ENCODE measurements around the gene FOXP1.
A peak's percentile ranks its signal among the peaks of the same experiment; 100 is the strongest.

Gene FOXP1

GRCh38 chr3:71302604-71303003 is 280.9 kb downstream of the FOXP1 start:
- H3K27me3 Mint-ChIP-seq (ENCODE audit: low read depth), result no peaks in the 10 kb centered on the region

GRCh38 chr3:71300951-71301393 is 282.6 kb downstream of the FOXP1 start:
- no peaks in the 10 kb centered on the region for H3K9me3 Mint-ChIP-seq
- peaks cover 16% of the 10 kb centered on the region for H3K36me3 Mint-ChIP-seq (ENCODE audit: low read depth)
- peaks cover 35% of the 10 kb centered on the region for H3K4me1 Mint-ChIP-seq
- H3K27ac Mint-ChIP-seq, result no peak overlapping the region
- no peak for TF ChIP-seq CTCF (IDR thresholded peaks at IDR 0.05; ENCODE audit: unreplicated experiment in 3 of 3)
- H3K27me3 Mint-ChIP-seq (ENCODE audit: low read depth), result no peaks in the 10 kb centered on the region
- no peak overlapping the region for H3K4me3 Mint-ChIP-seq

More at GRCh38 chr3:71302604-71303003, 280.9 kb downstream of the FOXP1 start:
- no peaks in the 10 kb centered on the region for H3K9me3 Mint-ChIP-seq
- no peak for TF ChIP-seq CTCF (IDR thresholded peaks at IDR 0.05; ENCODE audit: unreplicated experiment in 3 of 3)
- no peak overlapping the region for H3K27ac Mint-ChIP-seq
- peaks cover 3% of the 10 kb centered on the region for H3K36me3 Mint-ChIP-seq (ENCODE audit: low read depth)
- peaks cover 43% of the 10 kb centered on the region for H3K4me1 Mint-ChIP-seq
- peak overlapping the region in 1 of 3 experiments; percentile 12 for H3K4me3 Mint-ChIP-seq

- no peak for TF ChIP-seq CTCF (IDR thresholded peaks at IDR 0.05; ENCODE audit: unreplicated experiment in 3 of 3)
- Mint-ChIP-seq H3K27ac (no peak overlapping the region), H3K4me3 (no peak overlapping the region), H3K36me3 (ENCODE audit: low read depth) (peaks cover 26% of the 10 kb centered on the region), H3K4me1 (peaks cover 17% of the 10 kb centered on the region), H3K27me3 (ENCODE audit: low read depth) (no peaks in the 10 kb centered on the region), H3K9me3 (no peaks in the 10 kb centered on the region)
These were observed 284.4 kb downstream of the FOXP1 start for GRCh38 chr3:71299160-71299559.

GRCh38 chr3:71294919-71295318 is 288.6 kb downstream of the FOXP1 start:
- Mint-ChIP-seq H3K27ac (no peak overlapping the region), H3K36me3 (ENCODE audit: low read depth) (peaks cover 26% of the 10 kb centered on the region), H3K27me3 (ENCODE audit: low read depth) (no peaks in the 10 kb centered on the region), H3K4me3 (no peak overlapping the region), H3K4me1 (peaks cover 3% of the 10 kb centered on the region), H3K9me3 (no peaks in the 10 kb centered on the region)
- no peak for TF ChIP-seq CTCF (IDR thresholded peaks at IDR 0.05; ENCODE audit: unreplicated experiment in 3 of 3)

- no peak overlapping the region for H3K4me3 Mint-ChIP-seq
- peaks cover 6% of the 10 kb centered on the region for H3K36me3 Mint-ChIP-seq (ENCODE audit: low read depth)
- no peaks in the 10 kb centered on the region for H3K4me1 Mint-ChIP-seq
- no peaks in the 10 kb centered on the region for H3K9me3 Mint-ChIP-seq
- H3K27me3 Mint-ChIP-seq (ENCODE audit: low read depth), result no peaks in the 10 kb centered on the region
- no peak overlapping the region for H3K27ac Mint-ChIP-seq
- TF ChIP-seq CTCF (IDR thresholded peaks at IDR 0.05; ENCODE audit: unreplicated experiment in 3 of 3), result no peak
These were observed 293.2 kb downstream of the FOXP1 start for GRCh38 chr3:71290301-71290700.

- Mint-ChIP-seq H3K27ac (no peak overlapping the region), H3K4me1 (no peaks in the 10 kb centered on the region), H3K4me3 (no peak overlapping the region), H3K9me3 (no peaks in the 10 kb centered on the region), H3K36me3 (ENCODE audit: low read depth) (no peaks in the 10 kb centered on the region), H3K27me3 (ENCODE audit: low read depth) (no peaks in the 10 kb centered on the region)
- TF ChIP-seq CTCF (IDR thresholded peaks at IDR 0.05; ENCODE audit: unreplicated experiment in 3 of 3), result no peak
These were observed 295.1 kb downstream of the FOXP1 start for GRCh38 chr3:71288269-71288930.
